Globus pallidus (tissue), 1 donor: ENCODE data around the gene FGF19.
A peak's percentile ranks its signal among the peaks of the same experiment; 100 is the strongest.
"Not testable (repeated sequence)": the region's sequence is repeated elsewhere in the genome, so short reads cannot be mapped to it uniquely, and the experiment has no call there.

Experiments
- DNase-seq: peaks from one replicate; pipeline ENCODE4 v3.0.0-alpha.2; 2015; ENCODE audit warnings: low spot score

The FGF19 gene

DNA sequence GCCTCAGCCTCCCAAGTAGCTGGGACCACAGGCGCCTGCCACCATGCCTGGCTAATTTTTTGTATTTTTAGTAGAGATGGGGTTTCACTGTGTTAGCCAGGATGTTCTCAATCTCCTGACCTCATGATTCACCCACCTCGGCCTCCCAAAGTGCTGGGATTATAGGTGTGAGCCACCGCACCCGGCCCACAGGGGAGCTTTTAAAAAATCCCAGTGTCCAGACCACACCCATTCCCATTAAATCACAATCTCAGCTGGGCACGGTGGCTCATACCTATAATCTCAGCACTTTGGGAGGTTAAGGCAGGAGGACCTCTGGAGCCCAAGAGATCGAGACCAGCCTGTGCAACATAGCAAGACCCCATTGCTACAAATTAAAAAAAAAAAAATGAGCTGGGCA lies 7.8 kb downstream of the FGF19 start:
- not testable (repeated sequence) for DNase-seq

DNA sequence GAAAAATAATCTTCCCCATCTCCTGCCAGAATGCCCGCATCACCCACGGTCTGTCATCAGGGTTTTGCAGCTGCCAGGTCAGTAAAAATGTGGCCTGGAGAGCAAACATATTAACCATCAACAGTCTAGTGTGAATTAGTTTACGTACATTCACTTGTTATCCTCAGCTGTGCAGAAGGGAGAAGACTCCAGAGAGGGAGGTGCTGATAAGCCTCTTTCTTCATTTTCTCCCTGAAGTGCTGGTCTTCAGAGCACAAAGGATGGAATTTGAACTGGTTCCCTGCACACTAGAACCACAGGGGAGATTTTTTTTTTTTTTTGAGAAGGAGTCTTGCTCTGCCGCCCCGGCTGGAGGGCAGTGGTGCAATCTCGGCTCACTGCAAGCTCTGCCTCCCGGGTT lies 8.2 kb downstream of the FGF19 start:
- DNase-seq = no peak

DNA sequence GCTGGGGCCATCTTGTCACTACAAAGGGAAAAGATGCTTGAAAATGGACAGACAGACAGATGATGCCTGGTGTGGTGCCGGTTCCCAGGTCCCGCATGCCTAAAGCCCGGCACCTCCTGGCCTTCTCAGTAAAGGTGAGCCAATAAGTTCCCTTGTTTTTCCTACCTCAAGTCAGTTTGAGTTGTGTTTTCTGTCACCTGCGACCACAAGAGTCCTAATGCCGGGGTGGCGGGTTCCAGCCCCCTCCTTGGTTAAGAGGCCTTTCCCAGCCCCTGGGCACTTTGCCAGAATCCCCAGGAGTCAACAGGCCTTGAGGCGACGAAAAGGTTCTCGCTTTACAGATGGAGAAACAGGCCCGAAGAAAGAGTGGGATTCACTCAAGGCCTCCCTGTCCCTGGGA lies 9.0 kb downstream of the FGF19 start:
- no peak for DNase-seq

DNA sequence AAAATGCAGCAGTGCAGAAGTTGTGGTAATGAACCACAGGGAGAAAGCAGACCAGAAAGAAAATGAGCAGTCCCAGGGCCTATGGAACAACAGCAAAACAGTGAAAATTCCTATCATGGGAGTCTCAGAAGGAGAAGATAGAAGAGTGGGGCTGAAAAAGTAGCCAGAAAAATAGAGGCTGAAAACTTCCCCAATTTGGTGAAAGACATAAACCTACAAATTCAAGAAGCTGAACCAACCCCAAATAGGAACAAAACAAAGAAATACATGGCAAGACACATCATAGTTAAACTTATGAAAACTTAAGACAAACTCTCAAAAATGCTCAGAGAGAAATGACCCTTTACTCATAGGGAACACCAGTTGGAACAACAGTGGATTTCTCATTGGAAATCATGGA lies 11.4 kb downstream of the FGF19 start:
- DNase-seq = no peak

DNA sequence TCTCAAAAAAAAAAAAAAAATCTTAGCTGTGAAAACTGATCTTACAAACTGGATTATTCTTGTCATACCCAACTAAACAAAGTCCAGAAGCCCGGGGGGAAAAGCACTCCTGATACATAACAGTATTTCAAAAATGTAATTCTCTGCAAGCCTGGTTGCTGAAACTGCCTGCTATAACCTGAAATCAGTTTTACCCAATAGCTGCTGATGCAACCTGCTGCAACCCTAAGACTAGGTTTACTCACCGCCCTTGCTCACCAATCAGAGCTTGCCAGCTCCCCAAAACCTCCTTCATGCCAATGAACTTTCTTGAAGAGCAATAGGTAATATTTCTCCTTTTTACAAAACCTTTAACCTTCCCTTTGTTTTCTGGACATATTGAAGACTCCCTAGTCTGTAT lies 12.4 kb downstream of the FGF19 start:
- no peak for DNase-seq

DNA sequence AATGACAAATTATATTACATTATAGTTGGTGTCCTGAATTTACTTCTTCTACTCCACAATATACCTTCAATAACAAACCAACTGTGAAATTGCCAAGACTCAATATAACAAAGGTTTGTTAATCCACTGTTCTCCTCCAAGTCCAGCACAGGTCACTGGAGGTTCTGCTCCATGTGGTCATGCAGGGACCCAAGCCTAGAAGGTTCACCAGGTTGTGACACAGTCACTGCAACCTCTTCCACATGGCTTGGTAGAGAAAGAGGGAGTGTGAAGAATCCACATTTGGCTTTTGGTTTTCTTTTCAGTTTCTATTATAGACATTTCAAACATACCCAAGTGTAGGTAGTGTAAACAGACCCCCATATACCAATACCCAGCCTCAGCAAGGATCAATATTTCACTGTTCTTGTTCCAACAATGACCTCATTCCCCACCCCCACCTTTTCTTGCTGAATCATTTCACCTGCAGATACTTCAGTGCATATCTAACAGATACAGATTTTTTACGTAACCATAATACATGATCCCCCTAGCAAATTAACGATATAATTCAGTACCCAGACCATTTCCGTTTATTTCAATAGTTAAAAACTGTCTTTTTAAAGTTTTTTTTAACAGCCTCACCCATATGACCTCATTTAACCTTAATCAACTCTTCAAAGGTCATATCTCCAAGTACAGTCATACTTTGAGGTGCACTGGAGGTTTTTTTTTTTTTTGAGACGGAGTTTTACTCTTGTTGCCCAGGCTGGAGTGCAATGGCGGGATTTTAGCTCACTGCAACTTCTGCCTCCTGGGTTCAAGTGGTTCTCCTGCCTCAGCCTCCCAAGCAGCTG lies 14.1 kb downstream of the FGF19 start:
- no peak for DNase-seq

DNA sequence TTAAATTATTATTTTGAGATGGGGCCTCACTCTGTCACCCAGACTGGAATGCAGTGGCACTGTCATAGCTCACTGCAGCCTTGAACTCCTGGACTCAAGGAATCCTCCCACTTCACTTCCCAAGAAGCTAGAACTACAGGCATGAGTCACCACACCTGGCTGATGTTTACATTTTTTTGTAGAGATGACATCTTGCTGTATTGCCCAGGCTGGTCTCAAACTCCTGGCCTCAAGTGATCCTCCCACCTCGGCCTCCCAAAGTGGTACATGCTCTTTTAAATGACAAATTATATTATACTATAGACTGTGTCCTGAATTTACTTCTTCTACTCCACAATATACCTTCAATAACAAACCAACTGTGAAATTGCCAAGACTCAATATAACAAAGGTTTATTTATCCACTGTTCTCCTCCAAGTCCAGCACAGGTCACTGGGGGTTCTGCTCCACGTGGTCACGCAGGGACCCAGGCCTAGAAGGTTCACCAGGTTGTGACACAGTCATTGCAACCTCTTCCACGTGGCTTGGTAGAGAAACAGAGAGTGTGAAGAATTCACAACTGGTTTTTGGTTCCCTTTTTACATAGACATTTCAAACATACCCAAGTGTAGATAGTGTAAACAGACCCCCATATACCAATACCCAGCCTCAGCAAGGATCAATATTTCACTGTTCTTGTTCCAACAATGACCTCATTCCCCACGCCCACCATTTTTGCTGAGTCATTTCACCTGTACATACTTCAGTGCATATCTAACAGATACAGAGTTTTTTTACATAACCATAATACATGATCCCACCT lies 15.7 kb downstream of the FGF19 start:
- not testable (repeated sequence) for DNase-seq

DNA sequence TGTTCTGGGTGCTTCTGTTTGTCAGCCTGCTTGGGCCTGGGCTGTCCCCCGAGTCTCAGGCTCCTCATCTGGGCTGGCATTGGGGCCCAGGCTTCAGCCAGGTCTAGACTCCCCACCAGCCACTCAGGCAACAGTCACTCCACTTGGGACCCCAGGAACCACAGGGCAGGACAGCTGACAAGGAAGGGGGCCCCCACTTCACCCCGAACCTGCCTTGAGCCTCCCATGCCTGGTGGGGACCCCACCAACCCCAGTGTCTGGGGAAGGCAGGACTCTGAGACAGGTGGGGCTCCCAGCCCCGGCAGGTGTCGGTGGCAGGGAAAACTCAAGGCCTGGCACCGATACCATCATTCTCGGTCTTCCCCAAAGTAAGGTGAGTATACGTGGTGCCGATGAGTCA lies 17.0 kb downstream of the FGF19 start:
- no peak for DNase-seq

DNA sequence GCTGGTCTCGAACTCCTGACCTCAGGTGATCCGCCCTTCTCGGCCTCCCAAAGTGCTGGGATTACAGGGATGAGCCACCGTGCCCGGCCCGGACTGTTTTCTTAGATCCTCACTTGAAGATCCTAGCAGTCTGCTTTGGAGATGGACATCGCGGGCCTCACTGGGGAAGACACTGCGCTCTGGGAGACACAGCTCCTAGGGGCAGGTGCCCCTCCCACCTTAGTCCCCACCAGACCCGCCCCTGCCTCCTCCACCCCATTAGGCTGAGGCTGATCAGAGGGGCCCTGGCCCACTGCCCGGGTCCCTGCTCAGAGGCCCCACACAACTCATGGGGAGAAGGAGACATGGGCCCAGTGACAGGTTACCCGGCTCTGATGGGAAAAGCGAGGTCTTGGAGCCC lies 17.4 kb downstream of the FGF19 start:
- DNase-seq = no peak

DNA sequence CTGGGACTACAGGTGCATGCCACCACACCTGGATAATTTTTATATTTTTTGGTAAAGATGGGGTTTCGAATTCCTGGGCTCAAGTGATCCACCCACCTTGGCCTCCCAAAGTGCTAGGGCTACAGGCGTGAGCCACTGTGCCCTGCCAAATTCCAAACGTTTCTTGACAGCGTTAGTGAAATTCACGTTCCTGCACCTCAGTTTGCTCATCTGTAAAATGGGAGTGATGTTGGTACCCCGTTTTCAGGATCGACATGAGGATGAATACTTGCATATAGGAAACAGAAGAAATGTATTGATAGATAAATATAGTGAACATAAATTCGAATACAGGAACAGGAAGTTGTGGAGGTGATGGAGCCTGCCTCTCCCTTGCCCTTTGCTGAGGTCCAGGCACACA lies 18.5 kb downstream of the FGF19 start:
- DNase-seq = no peak

DNA sequence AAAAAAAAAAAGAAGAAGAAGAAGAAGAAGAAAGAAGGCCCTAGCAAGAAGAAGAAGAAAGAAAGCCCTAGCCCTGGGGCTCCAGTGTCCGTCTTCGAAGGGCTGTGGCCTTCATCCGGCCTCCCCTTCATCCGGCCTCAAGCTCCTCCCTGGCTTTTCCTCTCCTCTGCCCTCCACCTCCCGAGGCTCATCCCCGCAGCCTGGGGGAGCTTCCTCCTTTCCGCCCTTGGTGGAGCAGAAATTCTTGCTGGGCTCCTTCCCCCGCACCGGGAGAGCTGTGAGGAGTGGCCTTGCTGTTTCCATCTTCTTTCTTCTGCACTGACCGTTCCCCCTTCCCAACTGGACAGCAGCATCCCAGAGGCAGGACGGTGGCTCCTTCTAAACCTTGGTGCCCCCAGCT lies 19.2 kb downstream of the FGF19 start:
- no peak for DNase-seq

DNA sequence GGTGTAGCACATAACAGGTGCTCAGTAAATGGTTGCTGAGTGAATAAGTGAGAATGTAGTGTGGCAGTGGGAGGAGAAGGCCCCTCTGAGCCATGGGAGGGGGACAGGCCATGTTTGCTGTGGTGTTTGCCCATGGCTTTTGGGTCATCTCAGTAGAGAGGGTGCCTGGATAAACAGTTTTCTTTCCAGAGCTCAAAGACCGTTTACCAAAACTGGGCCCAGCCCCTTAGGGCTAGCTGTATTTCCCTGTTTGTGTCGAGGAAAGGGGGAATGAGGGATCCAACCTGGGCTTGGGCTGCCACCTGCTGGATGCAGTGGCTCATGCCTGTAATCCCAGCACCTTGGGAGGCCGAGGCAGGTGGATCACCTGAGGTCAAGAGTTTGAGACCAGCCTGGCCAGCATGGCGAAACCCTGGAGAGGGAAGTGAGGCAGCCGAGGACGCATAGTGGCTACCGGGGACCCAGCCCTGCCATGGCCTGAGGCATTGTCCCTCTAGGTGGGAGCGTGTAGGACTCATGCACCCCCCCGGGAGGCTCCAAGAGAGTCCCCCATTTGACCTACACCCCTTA lies 20.0 kb downstream of the FGF19 start:
- no peak for DNase-seq

DNA sequence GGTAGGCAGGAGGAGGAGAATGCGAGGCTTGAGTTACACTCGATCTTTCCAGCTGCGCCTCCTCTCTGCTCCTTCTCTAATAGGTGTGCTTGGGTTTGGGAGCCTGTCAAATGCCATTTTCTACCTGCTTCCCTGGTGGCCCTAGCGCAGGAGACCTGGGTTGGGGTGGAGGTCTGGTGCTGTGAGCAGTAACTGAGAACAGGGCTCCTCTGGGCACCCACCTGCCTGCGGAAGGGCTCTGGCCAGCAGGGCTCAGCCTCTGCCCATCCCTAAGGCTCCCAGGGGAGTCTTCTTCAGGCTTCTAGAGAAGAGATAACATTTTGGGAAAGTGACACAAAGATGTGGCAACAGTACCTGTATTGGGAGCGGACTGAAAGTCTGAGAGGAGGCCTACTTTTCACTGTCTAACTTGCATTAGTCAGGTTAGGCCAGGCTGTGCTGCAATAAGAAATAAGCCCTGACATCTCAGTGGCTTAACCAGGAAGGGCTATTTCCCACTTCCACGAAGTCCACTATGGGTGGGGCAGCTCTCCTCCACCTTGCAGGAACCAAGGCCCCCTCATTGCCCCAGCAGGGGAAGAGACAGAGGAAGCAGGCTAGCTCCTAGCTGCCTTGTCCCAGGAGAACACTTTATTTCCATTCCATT lies 21.0 kb downstream of the FGF19 start:
- DNase-seq = no peak

DNA sequence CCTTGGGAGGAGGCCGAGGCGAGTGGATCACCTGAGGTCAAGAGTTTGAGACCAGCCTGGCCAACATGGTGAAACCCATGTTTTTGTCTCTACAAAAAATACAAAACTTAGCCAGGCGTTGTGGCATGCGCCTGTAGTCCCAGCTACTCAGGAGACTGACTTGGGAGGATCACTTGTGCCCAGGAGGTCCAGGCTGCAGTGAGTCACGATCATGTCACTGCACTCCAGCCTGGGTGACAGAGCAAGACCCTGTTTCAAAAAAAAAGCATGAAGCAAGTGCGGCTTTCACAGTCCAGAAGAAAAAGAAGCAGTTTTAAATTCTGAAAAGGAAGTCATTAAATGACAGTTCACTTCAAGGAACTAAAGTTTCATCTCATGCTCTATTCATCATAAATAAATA lies 21.6 kb downstream of the FGF19 start:
- no peak for DNase-seq

DNA sequence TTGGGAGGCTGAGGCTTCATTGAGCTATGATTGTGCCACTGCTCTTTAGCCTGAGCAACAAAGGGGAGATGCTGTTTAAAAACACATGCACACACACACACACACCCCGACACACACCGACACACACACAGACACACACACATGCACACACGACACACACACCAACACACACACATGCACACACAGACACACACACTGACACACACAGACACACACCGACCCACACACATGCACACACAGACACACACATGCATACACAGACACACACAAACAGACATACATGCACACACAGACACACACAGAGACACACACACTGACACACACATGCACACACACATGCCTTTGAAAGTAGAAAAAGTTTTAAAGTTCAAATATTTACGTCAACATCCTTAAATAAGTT lies 23.1 kb downstream of the FGF19 start:
- no peak for DNase-seq

DNA sequence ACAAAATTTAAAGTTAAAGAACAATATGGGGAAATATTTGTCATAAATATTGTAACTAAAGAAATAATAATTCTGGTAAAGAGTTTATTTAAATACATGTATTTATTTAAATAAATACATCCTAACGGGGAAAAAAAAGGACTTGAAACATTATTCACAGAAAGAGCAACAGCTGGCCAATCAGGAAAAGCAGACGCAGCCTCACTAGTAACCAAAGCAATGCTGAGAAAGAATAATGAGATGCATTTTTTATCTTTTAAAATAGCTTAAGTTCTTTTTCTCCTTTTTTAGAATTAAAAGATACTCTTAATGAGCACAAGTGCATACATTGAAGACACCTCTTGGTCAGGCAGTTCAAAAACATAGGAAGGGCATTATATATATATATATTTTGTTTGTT lies 26.1 kb downstream of the FGF19 start:
- no peak for DNase-seq

DNA sequence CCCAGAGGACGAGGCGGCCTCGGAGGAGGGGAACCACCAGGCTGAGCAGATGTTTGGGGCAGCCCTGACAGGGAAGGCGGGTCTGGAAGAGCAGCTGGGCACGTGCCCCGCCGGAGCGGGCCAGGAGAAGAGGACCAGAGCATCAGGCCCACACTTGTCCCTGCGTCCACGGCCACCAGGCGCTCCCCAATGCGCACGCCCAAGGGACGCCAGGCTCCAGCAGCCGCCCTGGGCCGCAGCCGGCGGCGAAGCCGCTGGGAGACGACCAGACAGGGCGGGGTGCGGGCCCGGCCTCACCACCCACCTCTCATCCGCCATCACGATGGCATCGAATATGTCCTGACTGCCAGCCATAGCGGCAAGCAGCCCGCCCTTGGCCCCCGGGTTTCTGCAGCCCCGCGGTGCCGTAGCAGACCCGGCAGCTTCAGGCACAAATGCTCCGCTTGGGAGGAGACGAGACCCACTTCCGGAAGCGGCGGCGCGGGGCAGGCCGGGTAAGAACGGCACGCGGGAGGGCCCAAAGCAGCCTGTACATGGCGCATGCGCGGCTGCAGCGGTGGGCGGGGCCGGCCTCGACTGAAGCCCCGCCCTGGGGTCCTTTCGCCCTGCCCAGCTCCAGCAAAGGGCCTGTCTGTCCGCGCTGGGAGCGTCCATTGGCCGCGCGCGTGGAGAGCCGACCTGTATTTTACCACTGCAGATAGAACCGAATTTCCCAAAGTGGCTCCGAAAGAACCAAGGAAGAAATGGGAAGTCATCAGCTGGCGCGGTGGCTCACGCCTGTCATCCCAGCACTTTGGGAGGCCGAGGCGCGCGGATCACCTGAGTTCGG lies 28.7 kb downstream of the FGF19 start, which contains the start of gene LTO1:
Gene LTO1 (minus strand): TSS at position 468 of the 829 bp plus-strand sequence. CDS start 114 bp downstream, at position 354.
- DNase-seq = peak; percentile 93

DNA sequence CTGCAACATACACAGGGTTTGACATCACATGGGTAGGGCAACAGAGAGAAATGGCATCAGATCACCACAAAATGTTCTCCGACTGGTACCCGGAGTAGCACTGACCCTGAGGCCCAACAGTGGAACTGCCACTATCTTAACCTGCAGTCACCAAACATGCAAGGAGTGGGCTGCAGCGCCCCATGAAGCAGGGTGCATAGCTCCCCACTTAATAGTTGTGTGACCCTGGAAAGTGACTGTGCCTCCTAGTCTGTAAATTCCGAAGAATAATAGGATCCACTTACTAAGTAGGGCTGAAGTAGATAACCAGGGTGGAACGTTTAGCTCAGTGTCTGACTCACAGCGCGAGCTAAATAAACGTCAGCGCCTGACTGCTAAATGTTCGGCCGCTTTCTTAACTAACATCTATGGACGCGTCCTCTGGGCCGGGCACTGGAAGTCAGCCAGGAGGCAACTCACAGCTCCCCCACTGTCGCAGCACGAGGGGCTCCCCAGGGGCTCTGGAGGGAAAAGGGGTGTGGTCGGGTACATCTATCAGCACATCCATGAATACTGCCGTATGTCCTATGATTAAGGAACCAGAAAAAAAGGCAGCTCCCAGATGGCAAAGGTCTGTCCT lies 29.4 kb downstream of the FGF19 start:
- DNase-seq = no peak

DNA sequence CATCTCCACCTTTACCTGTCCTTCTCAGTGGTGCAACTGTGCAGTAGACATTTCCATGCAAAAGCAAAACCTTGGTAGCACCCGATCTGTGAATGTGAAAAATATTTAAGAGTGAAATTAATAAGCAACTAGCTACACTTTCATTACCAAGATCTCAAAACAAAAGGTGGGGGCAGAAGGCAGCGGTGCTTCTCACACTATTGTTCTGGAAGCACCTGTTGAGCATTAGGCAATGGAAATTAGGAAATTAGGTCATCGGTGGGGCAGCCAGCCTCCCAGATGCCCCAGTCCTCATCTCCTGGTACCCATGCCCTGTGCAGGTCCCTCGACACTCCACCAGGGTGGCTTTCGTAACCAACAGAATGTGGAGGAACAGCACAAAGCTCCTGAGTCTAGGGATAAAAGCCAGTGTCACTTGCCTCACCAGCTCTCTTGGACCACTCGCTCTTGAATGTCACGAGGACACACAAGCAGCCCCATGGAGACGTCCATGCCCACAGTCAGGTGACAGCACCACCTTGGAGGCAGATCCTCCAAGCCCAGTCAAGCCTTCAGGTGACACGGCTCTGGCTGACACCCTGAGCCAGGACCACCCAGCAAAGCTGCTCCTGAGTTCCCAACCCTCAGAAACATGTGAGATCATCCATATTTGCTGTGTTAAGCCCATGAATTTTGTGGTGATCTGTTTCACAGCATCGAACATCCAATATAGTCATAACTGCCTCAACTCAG lies 31.9 kb downstream of the FGF19 start:
- DNase-seq = no peak

DNA sequence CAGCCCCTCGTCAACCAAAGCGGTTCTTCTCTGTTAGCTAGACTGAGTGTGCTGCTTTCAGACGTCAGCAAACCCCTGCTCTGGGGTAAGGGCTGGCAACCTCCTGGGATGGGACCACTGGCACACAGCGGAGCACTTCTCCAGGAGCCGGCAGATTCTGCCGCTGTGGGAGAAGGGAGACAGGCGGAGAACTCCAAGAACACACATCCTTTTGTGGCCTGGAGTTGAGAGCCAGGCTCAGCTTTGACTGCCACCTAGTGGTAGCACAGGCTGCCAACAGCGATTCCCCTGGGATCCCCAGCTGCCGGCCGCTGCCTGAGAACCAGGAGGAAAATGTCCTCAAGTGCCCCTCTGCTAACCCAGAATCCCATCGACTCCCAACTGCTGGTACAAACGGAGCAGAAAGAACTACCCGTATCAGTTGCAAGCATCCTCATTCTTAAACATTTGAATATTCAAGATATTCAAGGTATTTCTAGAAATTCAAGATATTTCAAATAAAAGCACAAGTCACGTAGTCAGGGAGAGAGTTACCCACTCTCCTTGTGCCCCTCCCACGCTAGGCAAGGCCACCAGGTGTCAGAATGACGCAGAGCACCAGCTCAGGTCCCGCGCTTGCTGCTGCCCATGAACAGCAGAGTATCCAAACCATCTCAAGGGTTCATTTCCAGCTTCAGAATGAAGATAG lies 33.5 kb downstream of the FGF19 start:
- peak; percentile 86 for DNase-seq
